Neuronal stem cell (in vitro differentiated cells): ENCODE measurements around the gene FLT1.

Experiments used
- DNase-seq: peaks from one replicate; pipeline ENCODE4 v3.0.0-alpha.2; 2013; ENCODE audit warnings: low spot score
- H2AFZ ChIP-seq: one replicate; pipeline ENCODE4 v1.6.1; 2013; ENCODE audit warnings: mild to moderate bottlenecking, low read length, inconsistent platforms
- H2AK5ac ChIP-seq: 2 replicates; pipeline ENCODE4 v1.6.1; 2013; ENCODE audit warnings: low read depth, mild to moderate bottlenecking, inconsistent platforms, low read length, moderate library complexity, mixed read lengths
- H2BK120ac ChIP-seq: 2 replicates; pipeline ENCODE4 v1.6.1; 2013; ENCODE audit warnings: low read depth, mild to moderate bottlenecking, inconsistent platforms, low read length, moderate library complexity, mixed read lengths
- H2BK12ac ChIP-seq: one replicate; pipeline ENCODE4 v1.6.1; 2013; ENCODE audit warnings: low read length, inconsistent platforms
- H2BK15ac ChIP-seq: 2 replicates; pipeline ENCODE4 v1.6.1; 2013; ENCODE audit warnings: mild to moderate bottlenecking, low read length, inconsistent platforms, mixed read lengths
- H2BK5ac ChIP-seq: one replicate; pipeline ENCODE4 v1.6.1; 2013; ENCODE audit warnings: inconsistent platforms, mild to moderate bottlenecking, low read length, moderate library complexity
- H3K14ac ChIP-seq: one replicate; pipeline ENCODE4 v1.6.1; 2013; ENCODE audit warnings: low read length, inconsistent platforms
- H3K18ac ChIP-seq: 2 replicates; pipeline ENCODE4 v1.6.1; 2013; ENCODE audit warnings: low read length, inconsistent platforms
- H3K23ac ChIP-seq: 2 replicates; pipeline ENCODE4 v1.6.1; 2013; ENCODE audit warnings: low read depth, mild to moderate bottlenecking, mixed read lengths, low read length, inconsistent platforms; ENCODE audit not compliant: poor library complexity
- H3K27ac ChIP-seq: replicated peaks from 3 replicates; pipeline ENCODE4 v1.5.1; 2013; ENCODE audit warnings: low read length, inconsistent platforms
- H3K27me3 ChIP-seq, 3 experiments: 2 replicates each; pipeline ENCODE4 v1.6.1; 2013; ENCODE audit warnings: low read length in 3 of 3, mild to moderate bottlenecking in 2 of 3, inconsistent platforms in 1 of 3, low read depth in 1 of 3, mixed read lengths in 1 of 3, moderate library complexity in 1 of 3; ENCODE audit not compliant: control insufficient read depth in 3 of 3, insufficient read depth in 3 of 3
- H3K36me3 ChIP-seq, 2 donors: replicated peaks in 1 of 2; 2 replicates each; pipeline ENCODE4 v1.6.1; 2013; ENCODE audit warnings: low read length in 2 of 2; ENCODE audit not compliant: control insufficient read depth in 2 of 2, insufficient read depth in 2 of 2
- H3K4ac ChIP-seq: 2 replicates; pipeline ENCODE4 v1.6.1; 2013; ENCODE audit warnings: inconsistent platforms, mild to moderate bottlenecking, low read length, moderate library complexity
- H3K4me1 ChIP-seq, 2 donors: 1 replicate in 1 of 2; 2 replicates in 1 of 2; pipeline ENCODE4 v1.6.1; 2013; ENCODE audit warnings: low read length in 2 of 2, low read depth in 1 of 2; ENCODE audit not compliant: control insufficient read depth in 2 of 2, insufficient read depth in 1 of 2
- H3K4me2 ChIP-seq: one replicate; pipeline ENCODE4 v1.6.1; 2013; ENCODE audit warnings: mild to moderate bottlenecking, low read length, inconsistent platforms; ENCODE audit not compliant: insufficient read depth, poor library complexity, severe bottlenecking
- H3K4me3 ChIP-seq, 2 donors: 2 replicates each; pipeline ENCODE4 v1.5.1; 2013; ENCODE audit warnings: low read length in 2 of 2, mild to moderate bottlenecking in 2 of 2, inconsistent platforms in 1 of 2, moderate library complexity in 1 of 2
- H3K79me1 ChIP-seq: one replicate; pipeline ENCODE4 v1.6.1; 2013; ENCODE audit warnings: low read depth, mild to moderate bottlenecking, inconsistent platforms, low read length, moderate library complexity
- H3K9ac ChIP-seq: one replicate; pipeline ENCODE4 v1.6.1; 2013; ENCODE audit warnings: mild to moderate bottlenecking, low read depth, low read length, inconsistent platforms; ENCODE audit not compliant: poor library complexity
- H3K9me3 ChIP-seq, 2 donors: replicated peaks in 1 of 2; 2 replicates each; pipeline versions ENCODE3 to v1.6.1; 2013; ENCODE audit warnings: low read length in 2 of 2, mild to moderate bottlenecking in 2 of 2, inconsistent platforms in 1 of 2, low read depth in 1 of 2, mixed read lengths in 1 of 2, moderate library complexity in 1 of 2; ENCODE audit not compliant: control insufficient read depth in 2 of 2, insufficient read depth in 1 of 2
- H4K8ac ChIP-seq: one replicate; pipeline ENCODE4 v1.6.1; 2013; ENCODE audit warnings: low read depth, mild to moderate bottlenecking, inconsistent platforms, low read length, moderate library complexity
- H4K91ac ChIP-seq: one replicate; pipeline ENCODE4 v1.6.1; 2013; ENCODE audit warnings: low read length, low read depth, mild to moderate bottlenecking, inconsistent platforms; ENCODE audit not compliant: poor library complexity
- WGBS, 2 donors: extraction: QIAGEN DNeasy Blood & Tissue Kit; methylation state at CpG; one replicate each; pipeline ENCODE4 v1.1.7; 2013; ENCODE audit warnings: missing lambda C conversion rate in 2 of 2, mixed read lengths in 1 of 2; ENCODE audit not compliant: insufficient read length in 2 of 2, insufficient replicate concordance in 1 of 2; ENCODE audit errors: extremely low coverage in 2 of 2; 5-methylcytosine and 5-hydroxymethylcytosine counted together

FLT1 gene

DNA sequence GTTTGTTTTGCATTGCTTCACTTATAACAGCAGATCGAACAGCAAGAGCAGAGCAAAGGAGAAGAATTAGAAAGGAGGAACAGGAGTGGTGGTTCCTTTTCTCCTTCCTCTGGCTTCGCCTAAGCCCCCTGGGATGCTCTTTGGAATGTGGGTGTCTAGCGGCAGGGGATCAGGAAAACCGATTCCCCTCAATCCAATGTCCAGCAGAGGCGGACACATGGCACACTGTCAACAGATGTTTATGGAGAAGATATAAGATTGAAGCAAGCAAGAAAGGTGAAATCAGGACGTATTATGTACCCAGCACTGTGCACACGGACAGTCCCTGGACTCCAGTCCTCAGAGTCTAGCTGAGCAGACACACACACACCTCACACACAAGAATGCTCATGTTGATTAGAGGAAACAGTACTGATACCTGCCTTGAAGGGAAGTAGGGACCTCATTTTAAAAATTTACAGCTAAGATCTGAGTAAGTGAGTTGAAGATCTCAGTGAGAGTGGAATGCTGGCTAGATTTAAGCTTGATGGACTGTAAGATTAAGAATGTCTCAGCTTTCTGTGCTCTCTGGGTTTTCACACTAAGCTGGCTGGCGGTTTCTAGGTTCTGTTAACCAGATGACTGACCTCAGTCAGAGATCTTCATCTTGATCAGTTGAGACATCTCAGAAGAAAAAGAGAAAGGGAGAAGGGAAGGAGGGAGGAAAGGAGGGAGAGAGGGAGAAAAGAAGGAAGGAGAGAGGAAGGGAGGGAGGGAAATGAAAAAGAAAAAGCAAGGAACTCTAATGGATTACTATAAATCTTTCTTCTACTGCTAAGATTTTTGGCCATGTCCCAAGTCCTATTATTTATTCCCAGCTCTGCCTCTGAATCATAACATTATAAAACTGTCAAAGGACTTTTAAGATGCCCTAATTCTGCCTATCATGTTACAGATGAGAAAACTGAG lies 44.8 kb downstream of the FLT1 start:
- DNase-seq: no peak
- Histone ChIP-seq H3K4ac (no peak overlapping the region), H3K23ac (no peak overlapping the region), H2BK12ac (no peak overlapping the region), H3K4me2 (no peak overlapping the region), H4K91ac (no peak overlapping the region), H3K27ac (no peak overlapping the region), H2AK5ac (no peak overlapping the region), H2AFZ (no peak overlapping the region), H3K9me3 (peaks cover 4 to 5% of the 10 kb centered on the region in 2 donors), H4K8ac (no peak overlapping the region), H3K9ac (no peak overlapping the region), H3K4me1 (peaks cover 0 to 2% of the 10 kb centered on the region in 2 donors), H3K27me3 (no peaks in the 10 kb centered on the region), H3K36me3 (no peaks in the 10 kb centered on the region), H3K79me1 (no peaks in the 10 kb centered on the region), H3K18ac (no peak overlapping the region), H2BK120ac (no peak overlapping the region), H3K4me3 (no peak overlapping the region), H2BK5ac (no peak overlapping the region), H3K14ac (no peak overlapping the region), H2BK15ac (no peak overlapping the region)
- no CpG with 5 or more reads among the region's 8 CpGs for WGBS, 2 donors

DNA sequence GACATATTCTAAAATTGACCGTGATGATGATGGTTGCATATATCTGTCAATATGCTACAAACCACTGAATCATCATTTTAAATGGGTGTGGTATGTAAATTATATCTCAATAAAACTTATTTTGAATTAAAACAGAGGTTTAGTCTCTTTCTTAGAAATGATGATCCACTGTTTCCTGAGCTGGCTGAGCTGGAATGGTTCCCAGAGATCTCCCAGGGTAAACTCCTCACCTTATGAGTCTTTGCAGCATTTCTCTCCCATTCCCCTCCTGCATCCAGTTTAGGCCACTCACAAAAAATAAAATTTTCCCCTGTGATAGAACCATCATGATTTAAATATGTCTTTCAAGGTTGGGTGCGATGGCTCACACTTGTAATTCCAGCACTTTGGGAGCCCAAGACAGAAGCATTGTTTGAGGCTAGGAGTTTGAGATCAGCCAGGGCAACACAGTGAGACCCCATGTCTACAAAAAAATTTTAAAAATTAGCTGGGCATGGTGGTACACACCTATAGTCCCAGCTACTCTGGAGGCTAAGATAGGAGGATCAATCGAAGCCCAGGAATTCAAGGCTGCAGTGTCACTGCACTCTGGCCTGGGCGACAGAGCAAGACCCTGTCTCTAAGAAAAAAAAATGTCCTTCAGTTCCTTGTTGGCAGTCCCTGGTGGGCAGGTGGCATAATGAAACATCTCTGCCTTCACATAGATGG lies 46.1 kb downstream of the FLT1 start:
- Histone ChIP-seq H3K9me3 (peaks cover 4 to 5% of the 10 kb centered on the region in 2 donors), H3K4me2 (no peak overlapping the region), H2AK5ac (no peak overlapping the region), H3K18ac (no peak overlapping the region), H2BK120ac (no peak overlapping the region), H3K14ac (no peak overlapping the region), H2BK5ac (no peak overlapping the region), H4K8ac (no peak overlapping the region), H4K91ac (no peak overlapping the region), H3K23ac (no peak overlapping the region), H3K27ac (no peak overlapping the region), H3K4me1 (peaks cover 0 to 2% of the 10 kb centered on the region in 2 donors), H3K4ac (no peak overlapping the region), H3K79me1 (no peaks in the 10 kb centered on the region), H2BK12ac (no peak overlapping the region), H3K27me3 (no peaks in the 10 kb centered on the region), H3K4me3 (no peak overlapping the region), H2AFZ (no peak overlapping the region), H3K9ac (no peak overlapping the region), H3K36me3 (no peaks in the 10 kb centered on the region), H2BK15ac (no peak overlapping the region)
- DNase-seq: no peak
- no CpG with 5 or more reads among the region's 4 CpGs for WGBS, 2 donors

DNA sequence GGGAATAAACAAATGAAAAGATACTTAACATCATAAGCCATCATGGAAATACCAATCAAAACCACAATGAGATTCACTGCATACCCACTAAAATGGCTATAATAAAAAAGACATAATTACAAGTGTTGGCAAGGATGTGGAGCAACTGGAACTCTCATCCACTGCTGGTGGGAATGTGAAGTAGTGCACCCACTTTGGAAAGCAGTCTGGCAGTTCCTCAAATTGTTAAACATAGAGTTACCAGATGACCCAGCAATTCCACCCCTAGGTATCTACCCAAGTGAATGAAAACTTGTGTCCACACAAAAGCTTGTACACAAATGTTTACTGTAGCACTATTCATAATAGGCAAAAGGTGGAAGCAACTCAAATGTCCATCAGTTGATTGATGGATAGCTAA lies 46.9 kb downstream of the FLT1 start:
- H3K9ac ChIP-seq: no peak overlapping the region
- no peak overlapping the region for H3K23ac ChIP-seq
- H2AFZ ChIP-seq: no peak overlapping the region
- no peak overlapping the region for H2BK120ac ChIP-seq
- H3K36me3 ChIP-seq: no peaks in the 10 kb centered on the region
- H3K4ac ChIP-seq: no peak overlapping the region
- H2BK15ac ChIP-seq: no peak overlapping the region
- H4K91ac ChIP-seq: no peak overlapping the region
- H3K4me3 ChIP-seq: no peak overlapping the region
- no peak overlapping the region for H3K14ac ChIP-seq
- no peak overlapping the region for H3K18ac ChIP-seq
- no peak overlapping the region for H2AK5ac ChIP-seq
- H2BK12ac ChIP-seq: no peak overlapping the region
- no peak for DNase-seq
- H3K79me1 ChIP-seq: no peaks in the 10 kb centered on the region
- H2BK5ac ChIP-seq: no peak overlapping the region
- H3K27ac ChIP-seq: no peak overlapping the region
- peaks cover 0 to 2% of the 10 kb centered on the region in 2 donors for H3K4me1 ChIP-seq
- H4K8ac ChIP-seq: no peak overlapping the region
- H3K27me3 ChIP-seq: no peaks in the 10 kb centered on the region
- no peak overlapping the region for H3K4me2 ChIP-seq
- H3K9me3 ChIP-seq: peaks cover 4 to 5% of the 10 kb centered on the region in 2 donors

DNA sequence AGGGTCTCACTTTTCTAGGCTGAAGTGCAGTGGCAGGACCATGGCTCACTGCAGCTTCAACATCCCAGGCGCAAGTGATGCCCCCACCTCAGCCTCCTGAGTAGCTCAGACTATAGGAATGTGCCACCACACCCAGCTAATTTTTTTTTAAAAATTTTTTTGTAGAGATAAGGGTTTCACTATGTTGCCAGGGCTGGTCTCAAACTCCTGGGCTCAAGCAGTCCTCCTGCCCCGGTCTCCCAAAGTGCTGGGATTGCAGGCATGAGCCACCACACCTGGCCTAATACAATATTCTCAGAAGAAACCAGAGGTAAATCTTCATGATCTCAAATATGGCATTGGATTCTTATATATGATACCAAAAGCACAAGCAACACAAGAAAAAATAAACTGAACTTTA lies 47.7 kb downstream of the FLT1 start:
- Histone ChIP-seq H3K9ac (no peak overlapping the region), H2BK12ac (no peak overlapping the region), H2BK5ac (no peak overlapping the region), H3K36me3 (no peaks in the 10 kb centered on the region), H2AK5ac (no peak overlapping the region), H3K14ac (no peak overlapping the region), H2BK120ac (no peak overlapping the region), H3K27me3 (no peaks in the 10 kb centered on the region), H3K4me2 (no peak overlapping the region), H3K4me3 (no peak overlapping the region), H4K8ac (no peak overlapping the region), H3K27ac (no peak overlapping the region), H3K4ac (no peak overlapping the region), H3K23ac (no peak overlapping the region), H3K79me1 (no peaks in the 10 kb centered on the region), H3K18ac (no peak overlapping the region), H4K91ac (no peak overlapping the region), H3K9me3 (peaks cover 4 to 5% of the 10 kb centered on the region in 2 donors), H3K4me1 (peaks cover 0 to 2% of the 10 kb centered on the region in 2 donors), H2BK15ac (no peak overlapping the region), H2AFZ (no peak overlapping the region)
- no CpG with 5 or more reads among the region's 2 CpGs for WGBS, 2 donors
- no peak for DNase-seq
